Upper lobe of left lung (tissue), 4 donors: ENCODE measurements around the gene POLD1.

Experiments used
- EP300 ChIP-seq, 4 donors: sonication (generic); formaldehyde crosslinking; IDR thresholded peaks; one replicate each; pipeline ENCODE4 v1.5.1; 2017; ENCODE audit warnings: antibody characterized with exemption in 4 of 4, control low read depth in 2 of 4
- POLR2A ChIP-seq, 4 donors: fragments of 450-650 bp; IDR thresholded peaks; one replicate each; pipeline ENCODE4 v1.5.1; 2016 to 2017; ENCODE audit warnings: antibody characterized with exemption in 4 of 4, mild to moderate bottlenecking in 2 of 4
- TF ChIP-seq, protein P1 (sequence below), 6 experiments: fragments of 450-650 bp in 4 of 6; fragments of 200-600 bp in 2 of 6; sonication (generic) in 2 of 6; IDR thresholded peaks; one replicate each; pipeline ENCODE4 v1.5.1; 2016 to 2019; ENCODE audit warnings: antibody characterized with exemption in 6 of 6

DNA sequence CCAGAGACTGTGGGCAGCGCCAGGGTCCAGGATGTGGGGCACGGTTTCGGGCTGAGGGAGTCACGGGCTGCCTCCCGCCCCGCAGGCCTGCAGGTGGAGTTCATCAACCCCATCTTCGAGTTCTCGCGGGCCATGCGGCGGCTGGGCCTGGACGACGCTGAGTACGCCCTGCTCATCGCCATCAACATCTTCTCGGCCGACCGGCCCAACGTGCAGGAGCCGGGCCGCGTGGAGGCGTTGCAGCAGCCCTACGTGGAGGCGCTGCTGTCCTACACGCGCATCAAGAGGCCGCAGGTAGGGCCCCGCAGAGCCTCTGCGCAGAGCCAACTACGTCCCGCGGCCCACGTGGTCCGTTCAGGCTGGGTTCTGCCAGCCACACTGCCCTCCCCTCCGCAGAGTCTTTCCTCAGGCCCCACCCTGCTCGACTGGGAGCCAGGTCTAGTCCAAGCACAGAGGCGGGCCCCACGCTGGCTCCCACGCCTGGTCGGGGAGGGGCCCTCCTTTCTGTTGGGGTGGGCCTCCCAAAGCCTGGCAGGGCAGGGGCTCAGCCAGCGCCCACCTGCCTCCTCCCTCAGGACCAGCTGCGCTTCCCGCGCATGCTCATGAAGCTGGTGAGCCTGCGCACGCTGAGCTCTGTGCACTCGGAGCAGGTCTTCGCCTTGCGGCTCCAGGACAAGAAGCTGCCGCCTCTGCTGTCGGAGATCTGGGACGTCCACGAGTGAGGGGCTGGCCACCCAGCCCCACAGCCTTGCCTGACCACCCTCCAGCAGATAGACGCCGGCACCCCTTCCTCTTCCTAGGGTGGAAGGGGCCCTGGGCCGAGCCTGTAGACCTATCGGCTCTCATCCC is 2.0 kb upstream of the POLD1 start:
- TF ChIP-seq, protein P1, sequence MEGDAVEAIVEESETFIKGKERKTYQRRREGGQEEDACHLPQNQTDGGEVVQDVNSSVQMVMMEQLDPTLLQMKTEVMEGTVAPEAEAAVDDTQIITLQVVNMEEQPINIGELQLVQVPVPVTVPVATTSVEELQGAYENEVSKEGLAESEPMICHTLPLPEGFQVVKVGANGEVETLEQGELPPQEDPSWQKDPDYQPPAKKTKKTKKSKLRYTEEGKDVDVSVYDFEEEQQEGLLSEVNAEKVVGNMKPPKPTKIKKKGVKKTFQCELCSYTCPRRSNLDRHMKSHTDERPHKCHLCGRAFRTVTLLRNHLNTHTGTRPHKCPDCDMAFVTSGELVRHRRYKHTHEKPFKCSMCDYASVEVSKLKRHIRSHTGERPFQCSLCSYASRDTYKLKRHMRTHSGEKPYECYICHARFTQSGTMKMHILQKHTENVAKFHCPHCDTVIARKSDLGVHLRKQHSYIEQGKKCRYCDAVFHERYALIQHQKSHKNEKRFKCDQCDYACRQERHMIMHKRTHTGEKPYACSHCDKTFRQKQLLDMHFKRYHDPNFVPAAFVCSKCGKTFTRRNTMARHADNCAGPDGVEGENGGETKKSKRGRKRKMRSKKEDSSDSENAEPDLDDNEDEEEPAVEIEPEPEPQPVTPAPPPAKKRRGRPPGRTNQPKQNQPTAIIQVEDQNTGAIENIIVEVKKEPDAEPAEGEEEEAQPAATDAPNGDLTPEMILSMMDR (IDR thresholded peaks at IDR 0.05): no peak
- TF ChIP-seq POLR2A (IDR thresholded peaks at IDR 0.05) (no peak), EP300 (IDR thresholded peaks at IDR 0.05) (no peak)
